Measurements from ENCODE around the gene CKB. TPM values are rescaled to one million over a fixed set of nuclear protein-coding genes. Genes with fewer than 3 reads are reported as not detected.

CKB gene
- 533 TPM for total RNA-seq
- long read RNA-seq, transcript CKB-202 (4 exons, 1,170 nt): minor isoform, 387 of 1,443 reads
- long read RNA-seq, transcript CKB-201 (8 exons, 1,709 nt): major isoform, 684 of 1,443 reads
- long read RNA-seq, transcript CKB-211 (3 exons, 270 nt): minor isoform, 6 of 1,443 reads
- long read RNA-seq, partial matches to known transcripts: 312 of 1,443 reads
- long read RNA-seq, other reads (novel, unspliced or antisense): 50 of 1,443 reads

DNA sequence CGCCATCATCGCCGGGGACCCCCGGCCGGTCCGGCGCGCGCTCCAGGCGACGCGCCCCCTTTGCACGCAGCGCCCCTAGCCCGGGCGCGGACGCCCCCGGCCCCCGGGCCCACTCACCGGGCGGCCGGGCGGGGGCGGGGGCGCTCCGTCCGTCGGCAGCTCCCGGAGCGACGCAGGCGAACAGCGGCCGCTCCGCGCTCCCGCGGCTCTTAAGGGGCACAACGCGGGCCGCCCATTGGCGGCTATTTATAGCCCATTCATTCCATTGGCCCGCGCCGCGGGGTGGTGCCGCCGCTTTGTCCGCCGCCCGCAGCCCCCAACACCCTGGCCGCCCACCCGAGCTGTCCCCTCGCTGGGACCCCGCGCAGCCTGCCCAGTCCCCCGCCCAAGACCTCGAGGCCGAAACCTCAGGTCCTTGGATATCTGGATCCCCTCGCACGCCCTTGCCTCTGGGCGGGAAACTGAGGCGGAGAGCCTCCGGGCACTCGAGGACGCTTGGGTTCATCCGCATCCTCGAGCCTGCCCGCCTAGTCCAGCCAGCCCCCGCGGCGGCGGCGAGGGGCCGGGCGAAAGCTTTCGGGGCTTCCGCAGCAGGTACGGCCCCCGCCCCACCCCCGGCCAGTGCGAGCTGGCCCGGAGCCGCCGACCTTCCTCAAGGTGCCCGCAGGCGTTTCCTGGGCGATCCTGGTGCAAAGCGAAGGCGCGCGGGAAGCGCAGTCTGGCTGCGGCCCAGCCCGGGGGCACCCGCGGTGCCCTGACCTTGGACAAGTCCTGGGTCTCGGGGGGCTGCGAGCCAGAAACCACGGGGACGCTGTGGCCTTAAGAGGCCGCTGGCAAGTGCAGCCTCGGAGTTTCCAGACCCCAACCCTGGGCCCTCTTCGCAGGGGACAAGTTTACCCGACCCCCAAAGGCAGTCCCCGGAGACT, at the start of gene CKB:
CKB (minus strand) TSS at position 182 of the 926 bp plus-strand sequence. CDS start 337 bp downstream, outside the sequence.
- peak; percentile 19 for ATAC-seq
- intact Hi-C loops (cut with micrococcal nuclease): no loop called here

DNA sequence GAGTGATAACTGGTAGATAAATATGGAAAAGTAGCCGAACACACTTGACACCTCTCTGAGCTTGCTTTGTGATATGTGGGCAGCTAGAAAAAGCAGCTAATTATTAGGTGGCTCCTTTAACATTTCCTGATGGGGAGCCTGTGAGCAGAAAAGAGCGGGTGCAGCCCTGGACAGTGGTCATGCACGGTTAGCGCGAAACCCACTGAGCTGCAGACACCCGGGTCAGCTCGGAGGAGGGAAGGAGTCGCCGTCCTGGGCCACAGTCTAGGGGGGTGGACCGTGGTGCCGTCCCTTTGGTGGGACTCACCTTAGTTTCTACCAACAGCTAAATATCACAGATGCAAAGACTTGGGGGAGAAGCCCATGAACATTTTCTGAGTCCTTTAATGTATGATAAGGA, 46.8 kb upstream of the CKB start:
- DNase-seq (no peak), ATAC-seq (no peak)
- intact Hi-C loops (cut with micrococcal nuclease): no loop called here

More for the DNA sequence above, at the start of gene CKB:
- peak; percentile 89 for DNase-seq

DNA sequence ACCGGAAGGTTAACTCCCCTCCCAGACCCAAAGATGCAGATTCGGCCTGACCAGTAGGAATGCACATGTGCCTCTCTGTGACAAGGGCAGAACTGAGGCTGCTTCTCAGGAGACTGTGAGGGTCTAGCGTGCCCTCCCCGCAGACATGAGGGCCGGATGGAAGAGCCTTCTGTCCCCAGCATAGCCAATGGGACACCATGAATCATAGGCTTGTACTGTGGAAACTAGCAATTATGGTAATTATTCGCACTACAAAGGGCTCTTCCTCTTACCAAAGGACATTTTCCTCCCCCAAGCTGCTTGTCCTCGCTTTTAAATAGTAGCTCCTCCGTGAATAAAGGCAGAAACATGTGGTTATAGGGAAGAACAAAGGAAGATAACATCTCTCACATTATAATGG, 46.3 kb upstream of the CKB start:
- DNase-seq (no peak), ATAC-seq (no peak)
- intact Hi-C loops (cut with micrococcal nuclease): no loop called here

DNA sequence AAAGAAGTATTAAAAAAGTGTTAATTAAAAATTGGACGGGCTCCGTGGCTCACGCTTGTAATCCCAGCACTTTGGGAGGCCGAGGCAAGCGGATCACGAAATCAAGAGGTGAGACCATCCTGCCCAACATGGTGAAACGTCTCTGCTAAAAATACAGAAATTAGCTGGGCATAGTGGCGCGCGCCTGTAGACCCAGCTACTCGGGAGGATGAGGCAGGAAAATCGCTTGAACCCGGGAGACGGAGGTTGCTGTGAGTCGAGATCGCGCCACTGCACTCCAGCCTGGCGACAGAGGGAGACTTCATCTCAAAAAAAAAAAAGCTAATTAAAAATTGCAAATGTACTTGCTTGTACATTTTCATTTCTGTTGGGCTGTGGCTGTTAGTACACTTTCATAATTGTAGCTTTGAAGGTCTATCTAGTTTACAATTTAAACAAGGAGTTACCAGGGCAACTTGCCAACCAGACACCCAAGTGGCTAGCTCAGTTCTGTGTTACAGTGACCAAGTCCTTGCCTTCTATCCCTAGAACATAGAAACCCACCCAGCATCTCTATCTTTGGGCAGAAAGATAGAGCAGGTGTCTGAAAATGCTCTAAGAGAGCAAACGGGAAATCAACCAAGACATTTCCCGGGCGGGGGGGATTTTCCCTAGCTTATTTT, 41.3 kb upstream of the CKB start:
- intact Hi-C loops (cut with micrococcal nuclease): no loop called here
- DNase-seq: no peak
- no peak for ATAC-seq

DNA sequence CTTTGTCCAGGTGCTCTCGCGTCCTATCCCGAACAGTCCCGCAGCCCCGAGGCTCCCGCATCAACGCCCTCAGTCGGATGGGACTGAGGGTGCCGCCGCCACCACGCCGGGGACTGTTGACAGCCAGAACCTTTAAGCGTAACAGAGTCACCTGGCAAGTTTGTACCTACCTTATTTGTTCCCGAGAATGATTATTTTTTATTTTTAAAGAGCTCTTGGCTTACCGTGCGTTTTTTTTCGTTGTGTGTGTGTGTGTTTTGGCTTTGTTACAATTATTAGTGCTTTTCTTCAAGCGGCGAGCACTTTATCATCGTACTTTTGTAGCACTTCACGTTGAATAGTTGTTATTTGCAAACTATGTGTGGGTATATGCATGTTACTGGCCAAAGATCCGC, 40.6 kb upstream of the CKB start:
- DNase-seq (no peak), ATAC-seq (no peak)
- intact Hi-C loops (cut with micrococcal nuclease): no loop called here

DNA sequence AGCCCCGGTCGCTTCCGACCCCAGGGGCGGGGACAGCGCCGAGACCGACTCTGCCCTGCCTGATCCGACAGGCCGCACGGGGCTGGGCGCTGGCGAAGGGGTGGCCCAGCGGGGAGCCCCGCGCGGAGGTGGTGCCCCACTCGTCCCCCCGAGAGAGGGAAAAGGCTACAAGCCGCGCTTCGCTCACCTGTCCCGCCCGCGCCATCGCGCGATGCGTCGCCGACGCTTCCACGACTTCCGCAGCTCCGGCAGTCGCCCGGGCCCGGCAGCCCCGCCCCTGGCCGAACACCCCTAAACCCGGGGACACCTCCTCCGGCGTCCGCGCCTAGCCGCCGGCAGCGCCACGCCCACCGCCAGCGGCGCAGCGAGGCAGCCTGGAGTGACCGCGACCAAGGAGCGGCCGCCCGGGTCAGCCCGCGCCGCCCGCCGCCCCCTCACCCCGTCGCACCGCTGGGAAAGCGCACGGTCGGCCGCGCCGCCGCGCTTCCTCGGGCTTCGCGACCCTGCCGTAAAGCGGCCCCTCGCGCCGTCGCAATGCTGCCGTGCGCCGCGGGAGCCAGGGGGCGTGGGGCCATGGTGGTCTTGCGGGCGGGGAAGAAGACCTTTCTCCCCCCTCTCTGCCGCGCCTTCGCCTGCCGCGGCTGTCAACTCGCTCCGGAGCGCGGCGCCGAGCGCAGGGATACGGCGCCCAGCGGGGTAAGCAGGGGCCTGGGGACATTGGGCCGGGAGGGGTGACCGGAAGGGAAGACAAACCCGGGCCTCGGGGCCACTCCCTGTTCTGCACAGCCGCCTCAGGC, 40.0 kb upstream of the CKB start, which contains the start of the genes BAG5 and COA8:
BAG5 (minus strand) TSS at position 229 of the 797 bp plus-strand sequence. CDS start 1,493 bp downstream, outside the sequence.
COA8 (plus strand) TSS at position 532 of the 797 bp plus-strand sequence; CDS start at position 574, 42 bp downstream.
- DNase-seq (peak; percentile 92), ATAC-seq (peak; percentile 85)
- intact Hi-C loops (cut with micrococcal nuclease): no loop called here

DNA sequence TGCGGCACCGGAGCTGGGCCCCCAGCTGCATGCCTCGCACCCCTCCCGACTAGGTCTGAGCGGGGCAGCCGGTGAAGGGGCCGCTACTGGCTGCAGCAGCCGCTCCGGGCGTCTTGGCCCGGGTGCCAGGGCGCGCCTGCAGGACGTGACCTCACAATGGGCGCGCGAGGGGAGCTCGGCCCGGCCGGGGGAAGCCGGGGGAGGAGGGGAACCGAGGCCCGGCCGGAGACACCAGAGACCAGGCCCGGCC, 39.5 kb upstream of the CKB start:
- intact Hi-C loops (cut with micrococcal nuclease): no loop called here
- DNase-seq (peak; percentile 71), ATAC-seq (peak; percentile 70)

DNA sequence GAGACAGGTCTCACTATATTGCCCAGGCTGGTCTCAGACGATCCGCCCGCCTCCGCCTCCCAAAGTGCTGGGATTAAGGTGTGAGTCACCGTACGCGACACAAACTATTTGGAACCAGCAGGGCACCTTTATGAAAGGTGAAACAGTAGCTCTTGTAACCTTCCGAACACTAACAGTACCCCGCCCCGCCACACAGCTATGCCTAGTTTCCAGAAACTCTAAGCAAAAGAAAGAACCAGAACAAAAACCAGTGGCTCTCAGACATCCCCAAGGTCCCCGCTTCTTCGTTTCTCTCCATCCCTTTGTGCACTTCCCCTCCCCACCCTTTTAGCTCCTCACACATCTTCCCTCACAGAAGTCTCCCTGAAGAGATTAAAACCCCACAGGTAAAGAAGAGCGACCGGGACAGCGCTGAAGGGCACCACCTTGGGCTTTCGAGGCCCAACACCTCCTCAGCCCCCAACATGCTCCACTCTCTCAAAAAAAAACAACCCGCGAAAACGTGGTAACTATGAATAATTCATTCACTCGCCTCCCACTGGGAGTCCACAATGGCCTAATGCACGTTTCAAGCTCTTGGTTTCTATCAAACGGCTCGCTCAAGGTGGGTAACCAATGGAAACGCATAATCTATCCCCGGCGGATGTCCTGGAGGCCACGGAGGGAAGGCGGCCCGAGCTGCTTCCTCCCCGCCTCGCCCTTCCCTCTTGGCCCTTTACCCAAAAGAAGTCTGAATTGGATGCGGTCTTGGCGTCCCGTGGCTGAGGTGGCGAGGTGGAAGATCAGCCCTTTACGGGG, 39.0 kb upstream of the CKB start:
- intact Hi-C loops (cut with micrococcal nuclease): no loop called here
- ATAC-seq: peak; percentile 44
- no peak for DNase-seq

DNA sequence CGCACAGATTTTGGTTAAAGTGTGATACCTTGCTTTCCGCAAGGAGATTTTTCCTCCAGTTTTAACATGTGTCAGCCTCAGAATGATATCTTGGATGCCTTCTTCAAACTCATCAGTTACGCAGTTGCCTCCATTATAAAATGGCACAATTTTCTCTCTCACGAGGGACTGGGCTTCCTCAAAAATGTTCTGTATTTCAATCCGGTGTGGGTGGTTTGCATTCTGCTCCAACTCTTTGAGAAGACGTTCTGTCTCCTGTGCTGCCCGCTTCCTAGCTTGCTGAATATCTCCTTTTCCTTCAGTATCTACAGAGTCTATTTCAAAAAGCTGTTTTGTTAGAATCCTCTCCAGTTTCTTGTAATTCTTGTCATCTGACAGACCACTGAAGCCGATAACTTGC, 38.1 kb upstream of the CKB start:
- intact Hi-C loops (cut with micrococcal nuclease): no loop called here
- ATAC-seq (no peak), DNase-seq (no peak)

DNA sequence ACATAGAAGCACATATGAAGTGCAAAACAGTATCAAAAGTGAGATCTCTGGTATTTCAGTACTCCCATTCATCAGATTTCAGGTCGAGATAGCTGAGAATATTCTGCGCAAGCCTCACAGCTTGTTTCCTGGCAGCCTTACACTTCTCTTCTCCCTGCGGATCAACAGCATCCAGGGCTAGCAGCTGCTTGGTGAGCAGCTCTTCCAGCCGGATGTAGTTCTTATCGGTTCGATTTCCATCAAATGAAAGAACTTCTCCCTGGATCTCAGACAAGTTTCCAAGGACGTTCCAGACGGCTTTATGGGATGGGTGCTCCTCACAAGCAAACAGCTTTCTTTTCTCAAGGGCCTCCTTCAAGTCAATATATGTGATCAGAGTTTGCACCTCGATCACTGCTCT, 37.1 kb upstream of the CKB start:
- intact Hi-C loops (cut with micrococcal nuclease): no loop called here
- DNase-seq: no peak
- ATAC-seq: no peak

DNA sequence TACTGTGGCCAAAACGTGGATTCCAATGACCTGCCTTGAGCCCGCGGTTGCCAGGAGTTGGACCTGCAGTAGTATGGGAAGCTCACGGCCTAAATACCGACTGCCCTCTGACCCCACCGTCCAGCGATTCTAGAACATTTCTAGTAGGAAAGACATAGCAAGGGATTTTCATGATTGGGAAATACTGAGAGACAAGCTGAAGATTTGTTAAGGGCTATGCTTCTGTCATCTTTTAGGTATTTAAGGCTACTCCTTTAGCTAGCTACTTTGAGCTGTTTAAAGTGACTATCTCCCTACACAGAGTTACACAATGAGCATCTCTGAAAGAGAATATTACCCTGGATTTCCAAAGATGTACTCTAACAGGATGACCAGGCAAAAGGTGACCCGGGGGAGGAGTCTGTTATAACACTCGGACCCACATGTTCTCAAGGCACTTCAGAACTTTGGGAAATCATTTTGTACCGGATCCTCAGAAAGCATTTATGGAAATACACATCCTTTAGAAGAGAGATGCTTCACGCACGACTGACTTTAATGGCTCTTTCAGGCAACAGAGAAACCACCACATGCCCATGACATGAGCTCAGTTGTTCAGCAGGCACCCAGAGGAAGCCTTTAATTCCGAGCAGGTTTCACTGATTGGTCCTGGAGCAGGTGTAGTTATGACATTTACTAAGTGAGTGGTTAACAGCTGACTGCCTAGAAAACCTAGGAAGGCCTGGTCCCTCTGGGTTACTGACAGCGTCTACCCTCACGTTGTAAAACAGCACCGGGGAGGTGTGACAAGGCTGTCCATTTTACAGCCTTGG, 35.6 kb upstream of the CKB start:
- intact Hi-C loops (cut with micrococcal nuclease): no loop called here
- no peak for ATAC-seq
- no peak for DNase-seq

DNA sequence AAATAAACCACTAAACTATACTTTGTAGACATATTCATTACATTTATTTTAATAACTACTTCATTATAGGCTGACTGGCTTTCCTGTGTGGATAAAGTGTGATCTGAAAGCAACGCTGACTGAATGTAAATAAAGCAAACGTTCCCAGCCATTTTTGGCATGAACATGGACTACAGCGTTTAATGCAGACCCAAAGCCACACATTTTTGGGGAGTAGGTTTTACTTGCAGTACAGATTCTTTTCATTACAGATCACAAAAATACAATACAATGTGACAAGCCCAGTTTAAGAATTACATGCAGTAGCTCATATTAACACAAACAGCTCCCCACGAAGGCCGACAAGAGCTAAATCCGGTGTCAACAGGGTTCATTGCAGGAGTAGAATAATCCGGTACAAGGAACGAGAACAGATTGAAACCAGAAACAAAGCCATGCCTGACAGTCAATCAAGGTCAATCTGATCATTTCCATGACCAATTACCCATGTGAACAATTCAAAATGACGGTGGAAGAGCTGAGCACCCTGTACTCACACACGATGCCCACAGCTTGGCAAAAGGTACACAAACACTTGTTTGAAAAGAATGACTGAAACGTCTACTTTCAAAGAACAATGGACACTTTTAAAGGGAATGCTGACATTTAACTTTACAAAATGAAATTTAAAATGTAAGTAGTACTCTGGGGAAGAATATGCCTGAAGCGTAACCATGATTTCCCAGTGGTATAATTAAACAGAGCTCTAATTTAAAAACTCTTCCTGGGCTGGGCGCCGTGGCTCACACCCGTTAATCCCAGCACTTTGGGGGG, 34.5 kb upstream of the CKB start:
- intact Hi-C loops (cut with micrococcal nuclease): no loop called here

DNA sequence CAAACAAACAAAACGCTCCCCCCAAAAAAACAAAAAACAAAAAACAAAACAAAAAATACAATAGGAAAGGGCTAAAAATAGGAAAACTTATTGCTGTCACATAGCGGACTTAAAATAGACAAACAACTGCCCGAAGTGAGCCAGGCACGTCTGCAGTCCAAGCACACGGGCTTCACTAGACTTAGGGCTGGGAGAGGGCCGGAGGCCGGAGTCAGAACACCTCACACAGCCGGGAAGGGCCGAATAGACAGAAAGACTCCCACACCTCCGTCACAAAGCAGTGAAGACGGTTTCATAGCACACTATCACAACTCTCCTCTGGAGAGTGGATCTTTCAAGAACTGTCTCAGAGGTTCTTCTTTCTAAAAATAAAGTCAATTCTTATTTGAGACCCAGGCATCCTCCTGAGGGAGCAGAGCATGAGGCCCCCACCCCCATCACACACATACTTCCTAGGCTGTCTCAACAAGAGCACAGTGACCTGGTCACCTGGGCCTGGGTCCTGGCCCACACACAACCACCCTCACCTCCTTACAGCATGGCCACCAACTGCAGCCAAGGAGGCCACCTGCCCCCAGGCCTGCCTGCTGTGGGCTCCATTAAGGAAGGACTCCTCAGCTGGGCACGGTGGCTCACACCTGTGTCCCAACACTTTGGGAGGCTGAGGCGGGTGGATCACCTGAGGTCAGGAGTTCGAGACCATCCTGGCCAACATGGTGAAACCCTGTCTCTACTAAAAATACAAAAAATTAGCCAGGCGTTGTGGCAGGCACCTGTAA, 33.1 kb upstream of the CKB start:
- ATAC-seq (peak; percentile 7), DNase-seq (peak; percentile 60)
- intact Hi-C loops (cut with micrococcal nuclease): no loop called here

More for the DNA sequence above, 34.5 kb upstream of the CKB start:
- no peak for ATAC-seq
- DNase-seq: no peak

DNA sequence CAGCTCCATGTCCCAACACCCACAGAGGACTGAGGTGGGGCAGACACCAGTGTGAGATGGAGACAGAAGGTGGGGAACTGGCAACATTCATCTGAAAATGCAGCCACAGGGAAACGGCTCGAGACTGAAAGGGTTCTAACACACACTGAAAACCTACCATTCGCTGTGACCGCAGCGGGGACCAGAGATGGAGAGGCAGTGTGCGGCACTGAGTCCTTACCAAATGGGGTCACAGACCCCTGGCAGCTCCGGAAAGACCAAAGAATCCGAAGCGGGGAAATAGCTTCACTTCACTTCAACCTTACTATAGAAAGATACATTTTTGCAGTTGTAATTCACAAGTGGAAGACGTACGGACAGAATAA, 30.2 kb upstream of the CKB start:
- intact Hi-C loops (cut with micrococcal nuclease): no loop called here
- ATAC-seq (no peak), DNase-seq (no peak)

DNA sequence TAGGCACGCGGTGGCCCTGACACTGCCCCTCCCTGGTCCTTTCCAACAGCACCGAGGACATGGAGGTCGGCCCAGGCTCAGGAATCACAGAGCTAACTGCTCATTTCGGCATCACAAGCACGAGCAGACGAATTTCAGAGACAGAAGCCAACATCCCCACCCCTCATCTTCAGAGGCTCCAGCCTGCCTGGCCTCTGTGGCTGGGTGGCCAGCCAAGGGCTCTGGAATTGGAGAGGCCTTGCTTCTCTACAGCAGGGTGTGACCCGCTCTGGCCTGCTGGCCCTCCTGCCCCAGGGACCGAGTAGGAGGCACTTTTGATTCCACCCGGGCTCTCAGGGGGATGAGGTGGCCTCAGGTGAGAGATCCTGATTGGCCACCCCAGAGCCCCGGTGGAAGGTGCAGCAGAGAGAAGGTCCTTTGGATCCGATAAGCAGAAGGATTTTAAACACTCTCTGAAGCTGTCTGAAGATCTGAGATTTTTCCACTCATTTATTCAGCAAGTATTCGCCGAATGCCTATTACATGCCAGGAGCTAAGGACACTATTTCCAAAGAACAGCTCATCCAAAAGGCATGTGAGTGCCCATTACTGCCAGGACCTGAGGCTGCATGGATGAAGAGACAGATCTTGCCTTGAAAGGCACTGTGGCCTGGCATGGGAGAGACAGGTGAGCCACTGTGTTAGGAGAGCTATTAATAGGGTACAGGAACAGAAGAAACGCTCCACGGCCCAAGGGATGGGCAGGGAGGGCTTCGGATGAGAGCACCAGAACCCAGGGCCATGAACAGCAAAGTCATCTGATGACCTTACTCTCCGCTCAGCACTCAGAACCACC, 29.6 kb upstream of the CKB start:
- ATAC-seq (peak; percentile 57), DNase-seq (peak; percentile 80)
- intact Hi-C loops (cut with micrococcal nuclease): no loop called here

Measured in left ventricle myocardium superior (tissue), 1 donor.